Glutamatergic neuron (in vitro differentiated cells): Measurements from ENCODE around the gene TEX44. TPM values are rescaled to one million over a fixed set of nuclear protein-coding genes. Genes with fewer than 3 reads are reported as not detected.

Experiments
- DNase-seq: peaks from one replicate; pipeline ENCODE4 v3.0.0; 2022
- H3K27ac Mint-ChIP-seq: one replicate; pipeline ENCODE4 v1.8.0; 2020; ENCODE audit warnings: mild to moderate bottlenecking, mixed read lengths, inconsistent platforms; ENCODE audit not compliant: unreplicated experiment
- H3K27me3 Mint-ChIP-seq: one replicate; pipeline ENCODE4 v1.8.0; 2020; ENCODE audit warnings: mild to moderate bottlenecking, moderate library complexity, mixed read lengths, inconsistent platforms; ENCODE audit not compliant: unreplicated experiment
- H3K36me3 Mint-ChIP-seq: one replicate; pipeline ENCODE4 v1.8.0; 2020; ENCODE audit warnings: mild to moderate bottlenecking, mixed read lengths, inconsistent platforms; ENCODE audit not compliant: unreplicated experiment
- H3K4me1 Mint-ChIP-seq: one replicate; pipeline ENCODE4 v1.8.0; 2020; ENCODE audit warnings: mild to moderate bottlenecking, low read depth, mixed read lengths, inconsistent platforms; ENCODE audit not compliant: unreplicated experiment
- H3K4me3 Mint-ChIP-seq: one replicate; pipeline ENCODE4 v1.8.0; 2020; ENCODE audit warnings: mild to moderate bottlenecking, mixed read lengths, inconsistent platforms; ENCODE audit not compliant: unreplicated experiment
- H3K9me3 Mint-ChIP-seq: one replicate; pipeline ENCODE4 v1.8.0; 2020; ENCODE audit warnings: mild to moderate bottlenecking, moderate library complexity, mixed read lengths, inconsistent platforms; ENCODE audit not compliant: unreplicated experiment
- total RNA-seq: library from RNA; stranded (reverse); fragmentation: NEBNext Ultra II Directional; extraction: Animal tissue kit (Norgen Biotek cat#: 25700); gene quantifications from one replicate; pipeline ENCODE4 v1.2.1, GENCODE V29; 2021; ENCODE audit not compliant: unreplicated experiment
- TF ChIP-seq, protein P1 (sequence below): fragments of 200-600 bp; sonication (generic); IDR thresholded peaks from one replicate; pipeline ENCODE4 v1.5.0; 2021; ENCODE audit not compliant: partially characterized antibody, unreplicated experiment

The TEX44 gene
- total RNA-seq, 1 donor from 2014 or later: not detected

DNA sequence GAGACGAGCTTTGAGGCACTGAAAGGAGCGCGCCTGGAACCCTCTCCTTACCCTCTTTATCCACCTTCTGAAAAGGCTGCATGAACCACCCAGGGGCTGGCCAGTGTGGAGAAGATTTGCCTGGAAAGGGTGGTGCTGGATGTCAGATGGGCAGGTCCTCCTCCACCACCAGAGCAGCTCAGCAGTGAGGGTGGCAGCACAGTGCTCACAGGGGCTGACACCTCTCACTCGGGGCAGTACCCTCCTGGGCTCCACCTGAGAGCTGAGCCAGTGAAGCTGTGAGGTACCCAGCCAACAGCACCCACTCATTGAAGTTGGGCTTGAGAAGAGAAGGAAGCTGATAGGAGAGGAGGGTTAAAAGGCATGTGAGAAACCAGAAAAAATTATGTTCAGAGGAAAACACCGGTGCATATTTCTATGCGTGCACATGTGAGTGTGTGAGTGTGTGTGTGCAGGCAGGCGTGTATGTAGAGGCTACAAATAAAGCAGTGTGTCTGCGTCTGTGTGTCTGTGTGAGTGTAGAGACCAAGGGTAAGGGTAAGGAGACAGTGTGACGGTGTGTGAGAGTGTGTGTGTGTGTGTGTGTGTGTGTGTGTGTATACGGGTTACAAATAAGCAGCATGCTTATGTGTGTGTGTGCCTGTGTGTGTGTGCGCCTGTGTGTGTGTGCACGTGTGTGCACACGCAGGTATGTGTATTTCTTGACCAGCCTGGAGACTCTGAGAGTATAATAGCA is 40.7 kb downstream of the TEX44 start:
- H3K9me3 Mint-ChIP-seq: peaks cover 2% of the 10 kb centered on the region
- TF ChIP-seq, protein P1, sequence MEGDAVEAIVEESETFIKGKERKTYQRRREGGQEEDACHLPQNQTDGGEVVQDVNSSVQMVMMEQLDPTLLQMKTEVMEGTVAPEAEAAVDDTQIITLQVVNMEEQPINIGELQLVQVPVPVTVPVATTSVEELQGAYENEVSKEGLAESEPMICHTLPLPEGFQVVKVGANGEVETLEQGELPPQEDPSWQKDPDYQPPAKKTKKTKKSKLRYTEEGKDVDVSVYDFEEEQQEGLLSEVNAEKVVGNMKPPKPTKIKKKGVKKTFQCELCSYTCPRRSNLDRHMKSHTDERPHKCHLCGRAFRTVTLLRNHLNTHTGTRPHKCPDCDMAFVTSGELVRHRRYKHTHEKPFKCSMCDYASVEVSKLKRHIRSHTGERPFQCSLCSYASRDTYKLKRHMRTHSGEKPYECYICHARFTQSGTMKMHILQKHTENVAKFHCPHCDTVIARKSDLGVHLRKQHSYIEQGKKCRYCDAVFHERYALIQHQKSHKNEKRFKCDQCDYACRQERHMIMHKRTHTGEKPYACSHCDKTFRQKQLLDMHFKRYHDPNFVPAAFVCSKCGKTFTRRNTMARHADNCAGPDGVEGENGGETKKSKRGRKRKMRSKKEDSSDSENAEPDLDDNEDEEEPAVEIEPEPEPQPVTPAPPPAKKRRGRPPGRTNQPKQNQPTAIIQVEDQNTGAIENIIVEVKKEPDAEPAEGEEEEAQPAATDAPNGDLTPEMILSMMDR: no peak
- H3K27ac Mint-ChIP-seq: peak overlapping the region; percentile 62
- no peaks in the 10 kb centered on the region for H3K36me3 Mint-ChIP-seq
- peaks cover 2% of the 10 kb centered on the region for H3K4me1 Mint-ChIP-seq
- DNase-seq: no peak
- H3K27me3 Mint-ChIP-seq: peaks cover 5% of the 10 kb centered on the region
- H3K4me3 Mint-ChIP-seq: no peak overlapping the region

DNA sequence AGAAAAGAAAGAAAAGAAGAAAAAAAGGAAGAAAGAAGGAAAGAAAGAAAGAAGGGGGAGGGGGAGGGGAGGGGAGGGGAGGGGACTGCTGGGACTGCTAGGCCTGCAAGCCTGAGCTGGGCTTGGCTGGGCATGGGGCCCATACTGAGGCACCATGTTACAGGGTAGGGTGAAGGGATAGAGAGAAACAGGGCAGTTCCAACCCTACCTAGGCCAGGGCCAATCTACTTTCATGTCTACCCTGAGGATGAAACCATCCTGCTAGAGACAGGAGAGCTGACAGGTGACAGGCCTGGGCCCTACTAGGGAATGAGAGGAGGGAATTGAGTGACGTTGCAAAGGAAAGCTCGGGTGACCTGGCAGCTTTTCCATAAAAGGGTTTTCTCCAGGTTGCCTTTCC is 41.7 kb downstream of the TEX44 start:
- TF ChIP-seq, protein P1: no peak
- no peak overlapping the region for H3K27ac Mint-ChIP-seq
- H3K9me3 Mint-ChIP-seq: peaks cover 2% of the 10 kb centered on the region
- no peak overlapping the region for H3K4me3 Mint-ChIP-seq
- peaks cover 6% of the 10 kb centered on the region for H3K27me3 Mint-ChIP-seq
- peaks cover 2% of the 10 kb centered on the region for H3K4me1 Mint-ChIP-seq
- DNase-seq: no peak
- no peaks in the 10 kb centered on the region for H3K36me3 Mint-ChIP-seq

DNA sequence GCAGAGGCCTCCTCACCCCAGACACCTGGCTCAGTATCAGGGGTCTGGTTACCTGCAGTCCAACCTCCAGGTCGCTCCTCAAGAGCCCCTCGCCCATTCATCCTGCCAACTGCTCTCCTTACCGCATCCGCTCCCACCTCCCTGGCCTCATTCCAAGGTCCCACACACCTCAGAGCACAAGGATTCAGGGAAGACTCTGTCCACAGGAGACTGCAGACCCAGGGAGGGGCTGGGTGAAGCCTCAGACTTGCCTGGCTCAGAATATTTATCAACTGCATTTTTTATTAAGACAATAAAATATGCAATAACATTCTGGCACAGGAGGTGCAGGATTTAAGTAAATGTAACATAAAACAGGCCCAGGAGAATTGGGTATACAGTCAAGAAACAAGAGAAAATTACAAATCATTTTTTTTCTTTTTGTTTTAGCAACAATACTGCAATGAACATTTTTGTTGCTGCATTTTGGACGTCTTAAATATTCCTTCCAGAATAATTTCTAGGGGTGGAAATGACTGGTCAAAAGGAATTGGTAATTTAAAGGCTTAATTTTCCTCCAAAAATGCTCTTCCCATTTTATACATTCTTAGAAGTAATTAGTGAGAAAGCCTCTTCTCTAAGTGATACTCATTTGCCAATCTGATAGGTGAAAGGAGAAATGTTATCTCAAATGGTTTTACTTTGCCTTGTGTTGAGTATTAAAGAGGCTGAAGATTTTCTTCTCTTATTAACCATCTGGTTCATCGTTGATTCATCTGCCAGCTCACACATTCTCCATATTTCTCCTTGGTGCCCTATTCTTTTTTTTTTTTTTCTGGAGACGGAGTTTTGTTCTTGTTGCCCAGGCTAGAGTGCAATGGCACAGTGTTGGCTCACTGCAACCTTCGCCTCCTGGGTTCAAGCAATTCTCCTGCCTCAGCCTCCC is 42.5 kb downstream of the TEX44 start:
- peaks cover 2% of the 10 kb centered on the region for H3K9me3 Mint-ChIP-seq
- no peak overlapping the region for H3K4me3 Mint-ChIP-seq

DNA sequence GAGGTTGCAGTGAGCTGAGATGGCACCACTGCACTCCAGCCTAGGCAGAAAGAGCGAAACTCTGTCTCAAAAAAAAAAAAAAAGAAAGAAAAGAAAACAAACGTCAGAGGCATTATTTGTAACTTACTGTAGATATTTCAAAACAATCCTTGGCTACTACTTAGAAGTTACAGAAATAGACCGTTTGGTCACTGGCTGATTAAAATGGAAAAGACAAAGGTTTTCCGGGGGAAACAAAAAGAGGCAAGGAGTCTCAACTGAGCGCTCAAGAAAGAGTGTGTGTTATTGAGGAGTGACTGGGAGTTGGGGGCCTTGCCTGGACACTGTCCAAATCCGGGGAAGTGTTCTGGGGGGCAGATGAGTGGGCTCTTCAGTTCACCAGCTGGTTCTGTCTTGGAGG is 47.6 kb downstream of the TEX44 start:
- peak overlapping the region; percentile 11 for H3K27ac Mint-ChIP-seq
- H3K36me3 Mint-ChIP-seq: no peaks in the 10 kb centered on the region
- H3K4me3 Mint-ChIP-seq: no peak overlapping the region
- peaks cover 2% of the 10 kb centered on the region for H3K9me3 Mint-ChIP-seq
- peaks cover 9% of the 10 kb centered on the region for H3K4me1 Mint-ChIP-seq
- peaks cover 4% of the 10 kb centered on the region for H3K27me3 Mint-ChIP-seq
- no peak for DNase-seq
- TF ChIP-seq, protein P1: no peak

More for the DNA sequence above, 42.5 kb downstream of the TEX44 start:
- DNase-seq: no peak
- H3K4me1 Mint-ChIP-seq: peaks cover 2% of the 10 kb centered on the region
- peaks cover 6% of the 10 kb centered on the region for H3K27me3 Mint-ChIP-seq
- TF ChIP-seq, protein P1: no peak
- H3K36me3 Mint-ChIP-seq: no peaks in the 10 kb centered on the region
- no peak overlapping the region for H3K27ac Mint-ChIP-seq
